Sigmoid colon (tissue), 4 donors: ENCODE measurements around the gene POLR2J2.
"Not testable (repeated sequence)": the region's sequence is repeated elsewhere in the genome, so short reads cannot be mapped to it uniquely, and the experiment has no call there.

Experiments used
- EP300 ChIP-seq, 4 donors: sonication (generic); formaldehyde crosslinking; IDR thresholded peaks; one replicate each; pipeline ENCODE4 v1.6.1; 2017; ENCODE audit warnings: antibody characterized with exemption in 4 of 4
- POLR2A ChIP-seq, 2 donors: fragments of 450-650 bp; IDR thresholded peaks; one replicate each; pipeline ENCODE4 v1.6.1; 2016; ENCODE audit warnings: antibody characterized with exemption in 2 of 2, mild to moderate bottlenecking in 2 of 2, moderate library complexity in 2 of 2
- TF ChIP-seq, protein P1 (sequence below), 4 experiments: fragments of 450-650 bp in 3 of 4; fragments of 200-600 bp in 1 of 4; IDR thresholded peaks; one replicate each; pipeline ENCODE4 v1.5.1; 2016 to 2019; ENCODE audit warnings: antibody characterized with exemption in 4 of 4, mild to moderate bottlenecking in 3 of 4, moderate library complexity in 2 of 4

DNA sequence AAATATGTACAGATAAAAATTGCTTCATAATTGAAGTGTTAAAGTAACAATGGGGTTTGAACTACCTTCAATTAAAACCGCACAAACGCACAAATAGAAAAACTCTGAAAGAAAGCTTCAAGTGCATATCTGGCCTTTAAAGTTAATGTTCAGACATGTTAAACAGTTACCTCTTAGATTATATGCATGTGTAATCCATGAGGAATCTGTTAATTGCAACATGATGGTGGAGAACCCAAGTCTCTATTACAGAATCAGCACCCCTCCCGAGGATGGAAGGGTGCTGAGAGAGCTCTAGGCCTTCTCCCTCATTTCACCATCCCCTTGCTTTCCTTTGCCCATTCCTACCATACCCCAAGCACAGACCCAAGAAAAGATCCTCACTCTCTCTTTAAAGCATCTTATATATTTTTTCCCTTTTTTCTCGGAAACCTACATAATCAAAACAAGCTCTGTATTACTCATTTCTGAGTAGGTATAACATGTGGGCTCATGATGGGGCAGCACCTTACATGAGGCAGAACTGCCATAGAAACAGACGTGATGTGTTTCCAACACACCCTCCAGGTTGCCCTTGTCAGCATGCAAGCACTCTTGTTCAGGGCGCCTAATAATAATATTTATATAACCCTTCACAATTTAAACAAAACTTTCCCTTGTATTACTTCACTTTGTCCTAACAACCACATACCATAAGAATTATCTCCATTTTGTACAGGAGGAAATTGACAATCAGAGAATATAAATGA lies 43.5 kb upstream of the POLR2J2 start:
- not testable (repeated sequence) for TF ChIP-seq POLR2A, EP300 (IDR thresholded peaks at IDR 0.05)
- TF ChIP-seq, protein P1, sequence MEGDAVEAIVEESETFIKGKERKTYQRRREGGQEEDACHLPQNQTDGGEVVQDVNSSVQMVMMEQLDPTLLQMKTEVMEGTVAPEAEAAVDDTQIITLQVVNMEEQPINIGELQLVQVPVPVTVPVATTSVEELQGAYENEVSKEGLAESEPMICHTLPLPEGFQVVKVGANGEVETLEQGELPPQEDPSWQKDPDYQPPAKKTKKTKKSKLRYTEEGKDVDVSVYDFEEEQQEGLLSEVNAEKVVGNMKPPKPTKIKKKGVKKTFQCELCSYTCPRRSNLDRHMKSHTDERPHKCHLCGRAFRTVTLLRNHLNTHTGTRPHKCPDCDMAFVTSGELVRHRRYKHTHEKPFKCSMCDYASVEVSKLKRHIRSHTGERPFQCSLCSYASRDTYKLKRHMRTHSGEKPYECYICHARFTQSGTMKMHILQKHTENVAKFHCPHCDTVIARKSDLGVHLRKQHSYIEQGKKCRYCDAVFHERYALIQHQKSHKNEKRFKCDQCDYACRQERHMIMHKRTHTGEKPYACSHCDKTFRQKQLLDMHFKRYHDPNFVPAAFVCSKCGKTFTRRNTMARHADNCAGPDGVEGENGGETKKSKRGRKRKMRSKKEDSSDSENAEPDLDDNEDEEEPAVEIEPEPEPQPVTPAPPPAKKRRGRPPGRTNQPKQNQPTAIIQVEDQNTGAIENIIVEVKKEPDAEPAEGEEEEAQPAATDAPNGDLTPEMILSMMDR (IDR thresholded peaks at IDR 0.05) = not testable (repeated sequence)
